IMR-90 (cell line): Measurements from ENCODE around the gene TRPV3. TPM values are rescaled to one million over a fixed set of nuclear protein-coding genes. Genes with fewer than 3 reads are reported as not detected.

Source experiments
- ATAC-seq: fragments of 200-7000 bp; cut with Tn5 transposase; 2 replicates; pipeline ENCODE4 v1.9.1; 2020; ENCODE audit warnings: low read depth, mild to moderate bottlenecking, moderate library complexity
- BruUV-seq: library from RNA; stranded (reverse); fragments of 400-500 nt; replicated peaks from 2 replicates; lab custom pipeline; 2021; lab: Mats Ljungman, UMichigan
- CTCF ChIA-PET: fragments of 300-600 bp; formaldehyde crosslinking; extraction: SDS; loops from one replicate; lab custom pipeline; 2021; ENCODE audit warnings: antibody characterized with exemption; lab: Yijun Ruan, JAX
- POLR2A ChIA-PET: fragments of 300-600 bp; sonication (Branson Sonifier 250); formaldehyde crosslinking; loops from one replicate; lab custom pipeline; 2022; ENCODE audit warnings: antibody characterized with exemption; ENCODE audit not compliant: unreplicated experiment; lab: Charles Lee
- DNase-seq: peaks from one replicate; pipeline ENCODE4 v3.0.0; 2013
- H2AFZ ChIP-seq: replicated peaks from 2 replicates; pipeline ENCODE3; 2013; ENCODE audit warnings: low read length, mild to moderate bottlenecking; ENCODE audit not compliant: poor library complexity
- H2AK5ac ChIP-seq: 2 replicates; pipeline ENCODE4 v1.6.1; 2013; ENCODE audit warnings: low read depth, low read length, inconsistent platforms
- H2AK9ac ChIP-seq: replicated peaks from 2 replicates; pipeline ENCODE3; 2013; ENCODE audit warnings: mild to moderate bottlenecking, low read depth, low read length, moderate library complexity; ENCODE audit not compliant: poor library complexity
- H2BK120ac ChIP-seq: 2 replicates; pipeline ENCODE4 v1.6.1; 2013; ENCODE audit warnings: low read depth, low read length, inconsistent platforms
- H2BK15ac ChIP-seq: 3 replicates; pipeline ENCODE4 v1.6.1; 2013; ENCODE audit warnings: low read depth, low read length, inconsistent platforms
- H2BK20ac ChIP-seq: 2 replicates; pipeline ENCODE4 v1.6.1; 2013; ENCODE audit warnings: low read depth, mild to moderate bottlenecking, inconsistent platforms, low read length, moderate library complexity
- H2BK5ac ChIP-seq: 2 replicates; pipeline ENCODE4 v1.6.1; 2013; ENCODE audit warnings: mild to moderate bottlenecking, low read depth, low read length, inconsistent platforms; ENCODE audit not compliant: poor library complexity, severe bottlenecking
- H3K14ac ChIP-seq: replicated peaks from 2 replicates; pipeline ENCODE4 v1.6.1; 2013; ENCODE audit warnings: low read depth, low read length, inconsistent platforms
- H3K18ac ChIP-seq: 2 replicates; pipeline ENCODE4 v1.6.1; 2013; ENCODE audit warnings: low read depth, low read length, control low read depth
- H3K23ac ChIP-seq: 2 replicates; pipeline ENCODE4 v1.6.1; 2013; ENCODE audit warnings: low read depth, low read length, inconsistent platforms
- H3K27ac ChIP-seq: 2 replicates; pipeline ENCODE4 v1.5.1; 2013; ENCODE audit warnings: mild to moderate bottlenecking, control low read depth, low read length; ENCODE audit not compliant: insufficient read depth
- H3K27me3 ChIP-seq: 2 replicates; pipeline ENCODE4 v1.6.1; 2013; ENCODE audit warnings: low read length; ENCODE audit not compliant: control insufficient read depth, insufficient read depth
- H3K36me3 ChIP-seq: 2 replicates; pipeline ENCODE4 v1.6.1; 2013; ENCODE audit warnings: low read length, mixed read lengths; ENCODE audit not compliant: control insufficient read depth, insufficient read depth
- H3K4ac ChIP-seq: 2 replicates; pipeline ENCODE4 v1.6.1; 2013; ENCODE audit warnings: low read depth, low read length, inconsistent platforms
- H3K4me1 ChIP-seq: 2 replicates; pipeline ENCODE4 v1.6.1; 2013; ENCODE audit warnings: low read length, mixed read lengths; ENCODE audit not compliant: control insufficient read depth, insufficient read depth
- H3K4me2 ChIP-seq: 2 replicates; pipeline ENCODE4 v1.6.1; 2013; ENCODE audit warnings: low read depth, mild to moderate bottlenecking, control low read depth, low read length, moderate library complexity
- H3K4me3 ChIP-seq: 2 replicates; pipeline ENCODE4 v1.5.1; 2013; ENCODE audit warnings: low read depth, mild to moderate bottlenecking, control low read depth, low read length, moderate library complexity; ENCODE audit not compliant: insufficient read depth
- H3K56ac ChIP-seq: 2 replicates; pipeline ENCODE4 v1.6.1; 2013; ENCODE audit warnings: low read length, inconsistent platforms; ENCODE audit not compliant: insufficient read depth; ENCODE audit errors: extremely low read depth
- H3K79me1 ChIP-seq, 2 experiments: 2 replicates each; pipeline ENCODE4 v1.6.1; 2013; ENCODE audit warnings: low read length in 2 of 2, inconsistent platforms in 1 of 2, low read depth in 1 of 2
- H3K9ac ChIP-seq: 2 replicates; pipeline ENCODE4 v1.6.1; 2013; ENCODE audit warnings: low read depth, low read length, control low read depth
- H3K9me1 ChIP-seq: 2 replicates; pipeline ENCODE4 v1.6.1; 2013; ENCODE audit warnings: low read length, inconsistent platforms; ENCODE audit not compliant: insufficient read depth
- H3K9me3 ChIP-seq: 2 replicates; pipeline ENCODE4 v1.6.1; 2013; ENCODE audit warnings: low read length; ENCODE audit not compliant: control insufficient read depth, insufficient read depth
- H4K20me1 ChIP-seq: 2 replicates; pipeline ENCODE4 v1.6.1; 2013; ENCODE audit warnings: low read length, inconsistent platforms; ENCODE audit not compliant: insufficient read depth
- H4K5ac ChIP-seq: 2 replicates; pipeline ENCODE4 v1.6.1; 2013; ENCODE audit warnings: mild to moderate bottlenecking, low read depth, low read length, control low read depth
- H4K8ac ChIP-seq, 2 experiments: 2 replicates each; pipeline ENCODE4 v1.6.1; 2013; ENCODE audit warnings: low read depth in 2 of 2, low read length in 2 of 2, control low read depth in 1 of 2, inconsistent platforms in 1 of 2
- H4K91ac ChIP-seq: 2 replicates; pipeline ENCODE4 v1.6.1; 2013; ENCODE audit warnings: low read depth, low read length, inconsistent platforms; ENCODE audit not compliant: insufficient read depth
- RAD21 ChIP-seq: IDR thresholded peaks from 2 replicates; pipeline ENCODE4 v1.6.1; 2012; ENCODE audit warnings: low read length, improper control_type of control experiment
- WGBS, 2 experiments: methylation state at CpG; one replicate each; pipeline versions ENCODE4 v1.1.5 to v1.1.7; 2013; ENCODE audit warnings: missing lambda C conversion rate in 2 of 2; ENCODE audit not compliant: insufficient read length in 1 of 2; ENCODE audit errors: extremely low coverage in 2 of 2; 5-methylcytosine and 5-hydroxymethylcytosine counted together
- dilution Hi-C: fragments of 300-500 bp; cut with HindIII; formaldehyde crosslinking; loops from one replicate; pipeline ENCODE4 v1.14.3; 2018; ENCODE audit warnings: low sequenced_read_pairs; ENCODE audit not compliant: unreplicated experiment
- in situ Hi-C: fragments of 300-500 bp; cut with MboI; formaldehyde crosslinking; loops from 3 replicates; pipeline ENCODE4 v1.14.3; 2019; ENCODE audit warnings: low sequenced_read_pairs, inconsistent platforms, mixed read lengths
- intact Hi-C: fragments of 100-400 bp; cut with micrococcal nuclease; formaldehyde crosslinking; loops from 2 replicates; pipeline ENCODE4 v1.10.0; 2022
- polyA plus RNA-seq, 3 experiments: library from polyadenylated mRNA; depleted of rRNA; stranded (reverse); fragments of >200 nt; gene quantifications; 2 replicates each; pipeline ENCODE4 v1.2.3, GENCODE V29; 2012; ENCODE audit warnings: low replicate concordance in 1 of 3
- total RNA-seq: library from RNA; depleted of rRNA; stranded (reverse); fragments of >200 nt; gene quantifications from 2 replicates; pipeline ENCODE4 v1.2.3, GENCODE V29; 2012

TRPV3 gene
- total and polyA plus RNA-seq, 2 of the 4 experiments (the other 2 are of a cell fraction): 0.18 to 0.26 TPM

- no peak overlapping the region for H3K4ac ChIP-seq
- BruUV-seq: no TSS peak
- H2AK5ac ChIP-seq: no peak overlapping the region
- no peak overlapping the region for H3K56ac ChIP-seq
- H3K27ac ChIP-seq: no peak overlapping the region
- no peaks in the 10 kb centered on the region for H3K9me3 ChIP-seq
- H3K27me3 ChIP-seq: no peaks in the 10 kb centered on the region
- no peak overlapping the region for H2BK120ac ChIP-seq
- H3K23ac ChIP-seq: no peak overlapping the region
- no peaks in the 10 kb centered on the region for H4K20me1 ChIP-seq
- DNase-seq (no peak), ATAC-seq (no peak)
- ChIA-PET POLR2A (no interaction called here), CTCF (no interaction called here)
- no peak overlapping the region for H2BK15ac ChIP-seq
- no peak overlapping the region for H3K4me3 ChIP-seq
- no peak overlapping the region for H2AK9ac ChIP-seq
- peaks cover 2% of the 10 kb centered on the region; the same call in 1 of the 2 replicates for H3K4me1 ChIP-seq
- no peak overlapping the region for H3K4me2 ChIP-seq
- no peak for TF ChIP-seq RAD21
- dilution Hi-C loops: no loop called here
- H2BK20ac ChIP-seq: no peak overlapping the region
- no peaks in the 10 kb centered on the region; the same call in 1 of the 2 replicates for H3K9me1 ChIP-seq
- intact Hi-C loops: no loop called here
- H2AFZ ChIP-seq: no peak overlapping the region
- H3K18ac ChIP-seq: no peak overlapping the region
- no peak overlapping the region for H4K5ac ChIP-seq
- no peak overlapping the region for H4K8ac ChIP-seq
- H3K14ac ChIP-seq: no peak overlapping the region
- H2BK5ac ChIP-seq: no peak overlapping the region
- 91% methylated on average over 15 of the region's 22 CpGs; no CpG with 5 or more reads in 1 of the 2 experiments for WGBS, 2 experiments
- H4K91ac ChIP-seq: no peak overlapping the region
- in situ Hi-C loops: no loop called here
- H3K9ac ChIP-seq: no peak overlapping the region
- H3K36me3 ChIP-seq: peaks cover 9% of the 10 kb centered on the region; the same call in 1 of the 2 replicates
- no peaks in the 10 kb centered on the region for H3K79me1 ChIP-seq
Measured at GRCh38 chr17:3589784-3590183, 32.2 kb upstream of the TRPV3 start.
